GM18873 (cell line): Measurements from ENCODE around the gene KRT74.

Experiments
- ATAC-seq: cut with Tn5 transposase; IDR thresholded peaks from one replicate; pipeline ENCODE4 v1.9.1; 2021; ENCODE audit warnings: mild to moderate bottlenecking, moderate library complexity, moderate number of reproducible peaks; ENCODE audit not compliant: unreplicated experiment, low FRiP score

The KRT74 gene

DNA sequence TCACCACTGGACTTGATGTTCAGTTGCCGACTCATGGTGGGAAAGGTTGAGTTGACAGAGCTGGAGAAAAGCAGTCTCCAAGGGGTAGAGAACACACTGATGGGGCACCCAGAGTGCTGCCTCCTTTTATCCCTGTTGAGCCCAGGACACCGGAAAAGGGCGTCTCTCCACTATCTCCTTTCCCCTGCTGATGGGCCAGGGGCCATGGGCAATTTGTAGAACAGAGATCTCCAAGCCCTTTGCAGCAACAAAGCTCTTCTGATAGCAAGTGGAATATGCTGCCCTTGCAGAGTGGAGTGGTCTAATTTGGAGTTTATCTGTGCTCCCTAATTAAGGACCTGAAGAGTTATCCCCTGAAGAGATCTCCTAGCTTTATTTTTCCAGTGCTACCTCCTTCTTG is at the start of gene KRT74:
Gene KRT74, minus strand, starts transcription at position 101 of the 400 bp plus-strand sequence. Its CDS starts 66 bp downstream, at position 35.
- no peak for ATAC-seq

- no peak for ATAC-seq
Measured at GRCh38 chr12:52622349-52622748, 48.7 kb upstream of the KRT74 start.

DNA sequence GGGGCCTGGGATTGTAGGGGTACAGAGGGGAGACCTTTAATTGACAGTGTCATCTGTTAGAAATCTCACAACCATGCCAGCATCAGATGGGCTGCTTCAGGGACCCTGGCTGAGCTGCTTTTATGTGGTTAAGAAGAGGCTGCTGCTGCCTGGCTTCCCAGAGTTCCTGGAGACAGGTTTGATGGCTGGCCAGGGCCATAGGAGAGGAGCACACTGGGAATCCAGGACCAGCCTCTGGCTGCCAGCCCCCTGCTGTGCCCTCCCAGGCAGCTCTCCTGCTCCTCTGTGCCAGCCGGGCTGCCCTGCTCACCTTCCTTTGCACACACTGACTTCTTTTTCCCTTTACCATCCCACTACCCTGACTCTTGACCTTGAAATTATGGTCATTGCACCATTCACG is 45.2 kb upstream of the KRT74 start:
- no peak for ATAC-seq

- no peak for ATAC-seq
Measured at GRCh38 chr12:52618216-52618615, 44.6 kb upstream of the KRT74 start, which contains the start of gene KRT73. Gene KRT73, minus strand, starts transcription at chr12:52618559. Its CDS starts 35 bp downstream, at chr12:52618524.

- no peak for ATAC-seq
Measured at GRCh38 chr12:52617403-52617785, 43.8 kb upstream of the KRT74 start.

GRCh38 chr12:52616680-52617402 is 43.2 kb upstream of the KRT74 start:
- ATAC-seq = no peak

DNA sequence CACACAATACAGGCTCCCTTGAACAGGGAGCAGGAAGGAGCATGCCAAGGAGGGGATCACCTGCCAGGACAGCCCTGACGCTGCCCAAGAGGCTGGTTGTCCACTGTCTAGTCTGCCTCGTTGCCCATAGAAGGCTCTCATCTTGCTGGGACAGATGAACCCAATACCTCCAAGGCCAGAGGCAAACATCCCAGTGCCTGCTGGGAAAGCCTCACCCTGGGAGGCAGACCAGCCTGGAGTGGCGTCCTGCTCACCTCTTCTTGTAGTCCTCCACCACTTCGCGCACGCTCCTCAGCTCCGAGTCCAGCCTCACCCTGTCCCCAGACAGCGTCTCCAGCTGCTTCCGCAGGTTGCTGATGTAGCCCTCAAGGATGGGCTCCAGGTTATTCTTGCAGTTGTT is 42.3 kb upstream of the KRT74 start:
- no peak for ATAC-seq

- ATAC-seq = no peak
Measured at GRCh38 chr12:52615208-52615868, 41.7 kb upstream of the KRT74 start.

DNA sequence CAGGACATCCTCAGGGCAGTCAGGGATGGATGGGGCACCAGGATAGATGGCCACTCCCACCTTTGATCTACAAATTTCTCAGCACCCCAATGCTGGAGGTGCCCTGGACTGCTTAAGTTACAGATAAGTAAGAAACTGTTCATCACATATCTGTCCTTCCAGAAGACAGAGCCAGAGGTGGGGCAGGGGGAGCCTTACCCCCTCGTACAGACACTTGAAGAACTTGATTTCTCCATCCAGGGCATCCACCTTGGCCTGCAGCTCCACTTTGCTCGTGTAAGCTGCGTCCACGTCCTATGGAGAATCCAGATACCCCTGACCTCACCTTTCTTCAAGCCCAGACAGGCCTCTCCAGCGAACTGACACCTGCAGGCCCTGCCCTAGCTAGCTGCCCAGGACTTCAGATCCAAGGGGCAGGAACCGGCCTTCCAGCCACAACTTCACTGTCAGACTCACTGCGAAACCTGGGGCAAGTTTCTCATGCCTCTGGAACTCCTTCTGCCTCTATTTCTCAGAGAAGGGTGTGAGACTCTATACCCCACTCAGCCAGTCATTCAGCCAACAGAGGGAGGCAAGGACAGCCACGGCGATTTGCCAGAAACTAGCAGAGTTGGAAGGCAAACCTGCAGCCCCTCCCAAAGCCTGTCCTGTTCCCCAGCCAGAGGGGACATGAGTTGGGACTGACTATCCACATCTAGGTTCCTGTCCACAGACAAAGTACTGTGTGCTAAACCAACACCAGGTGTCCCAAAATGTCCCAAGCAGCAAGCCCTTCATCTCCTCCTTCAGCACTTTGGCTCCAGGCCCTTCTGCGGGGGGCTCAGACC is 41.0 kb upstream of the KRT74 start:
- no peak for ATAC-seq

- ATAC-seq = no peak
Measured at GRCh38 chr12:52613384-52614030, 39.9 kb upstream of the KRT74 start.

- ATAC-seq = no peak
Measured at GRCh38 chr12:52612431-52613383, 39.1 kb upstream of the KRT74 start.

DNA sequence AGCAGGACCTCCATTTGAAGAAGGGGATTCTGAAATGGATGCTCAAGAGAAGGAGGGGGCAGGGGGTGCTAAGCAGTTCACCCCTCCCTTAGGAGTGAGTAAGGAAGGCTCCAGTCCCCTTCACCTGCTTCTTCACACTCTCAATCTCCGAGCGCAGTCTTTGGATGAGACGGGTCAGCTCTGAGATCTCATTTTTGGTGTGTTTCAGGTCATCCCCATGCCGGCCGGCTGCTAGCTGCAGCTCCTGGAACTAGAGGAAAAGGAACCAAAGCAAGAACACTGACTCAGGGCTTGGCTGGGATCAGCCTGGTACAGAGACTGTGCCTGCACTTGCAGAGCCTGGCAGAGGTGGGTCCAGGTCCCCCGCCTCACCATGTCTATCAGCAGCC is 37.4 kb upstream of the KRT74 start:
- ATAC-seq = no peak

GRCh38 chr12:52608826-52609630 is 35.4 kb upstream of the KRT74 start:
- ATAC-seq = no peak

- no peak for ATAC-seq
Measured at GRCh38 chr12:52608161-52608560, 34.5 kb upstream of the KRT74 start.

DNA sequence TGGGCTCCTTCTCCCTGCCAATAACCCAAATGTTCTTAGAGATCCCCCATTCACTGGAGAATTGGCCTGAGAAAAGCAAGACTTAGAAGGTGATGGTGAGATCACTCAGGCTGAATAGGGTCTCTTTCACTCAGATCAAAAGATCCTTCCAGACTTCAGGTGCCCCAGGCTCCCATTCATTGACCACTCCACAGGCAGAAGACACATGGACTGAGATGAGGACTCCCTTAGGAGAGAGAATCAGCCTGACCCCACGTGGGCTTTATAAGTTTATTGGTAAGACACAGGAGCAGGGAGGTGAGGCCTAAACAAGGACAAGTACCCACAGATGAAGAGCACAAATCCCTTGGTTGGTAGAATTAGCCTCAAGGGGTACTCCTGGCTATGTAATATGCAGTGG is 33.7 kb upstream of the KRT74 start:
- ATAC-seq = no peak

DNA sequence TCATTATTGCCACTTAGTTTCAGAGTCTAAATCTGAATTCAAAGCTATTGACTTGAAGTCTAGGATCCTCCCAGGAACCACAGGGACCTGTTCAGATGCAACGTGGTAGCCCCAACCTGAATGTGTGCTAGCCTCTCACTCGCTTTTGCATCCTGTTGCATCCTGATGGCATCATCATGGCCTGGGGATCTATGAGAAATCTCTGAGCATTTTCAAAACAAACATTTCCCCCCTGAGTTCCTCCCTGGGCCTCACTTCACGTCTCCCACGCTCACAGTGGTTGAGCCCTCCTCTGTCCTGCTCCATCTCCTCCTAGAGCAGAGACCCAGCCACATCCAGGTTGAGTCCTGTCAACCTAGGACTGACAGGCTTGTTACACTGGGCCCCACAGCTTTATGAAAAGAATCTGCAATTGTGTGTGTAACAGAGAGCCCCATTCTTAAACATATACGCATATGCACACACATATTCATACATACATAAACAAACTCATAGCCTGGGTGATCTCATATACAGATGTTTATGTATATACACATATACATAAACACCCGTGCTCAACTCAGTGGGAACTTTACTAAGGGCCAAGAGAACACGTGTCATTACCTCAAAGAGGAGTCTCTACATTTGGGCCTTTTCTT is 33.1 kb upstream of the KRT74 start:
- ATAC-seq = no peak

- ATAC-seq = no peak
Measured at GRCh38 chr12:52606096-52606495, 32.5 kb upstream of the KRT74 start.

GRCh38 chr12:52605542-52605941 is 31.9 kb upstream of the KRT74 start:
- ATAC-seq = no peak
